Measurements from ENCODE around the gene ITGBL1.

GRCh38 chr13:101728021-101728420 lies 275.5 kb downstream of the ITGBL1 start:
- no peak for TF ChIP-seq POLR2A (IDR thresholded peaks at IDR 0.05)
- TF ChIP-seq, protein P1, sequence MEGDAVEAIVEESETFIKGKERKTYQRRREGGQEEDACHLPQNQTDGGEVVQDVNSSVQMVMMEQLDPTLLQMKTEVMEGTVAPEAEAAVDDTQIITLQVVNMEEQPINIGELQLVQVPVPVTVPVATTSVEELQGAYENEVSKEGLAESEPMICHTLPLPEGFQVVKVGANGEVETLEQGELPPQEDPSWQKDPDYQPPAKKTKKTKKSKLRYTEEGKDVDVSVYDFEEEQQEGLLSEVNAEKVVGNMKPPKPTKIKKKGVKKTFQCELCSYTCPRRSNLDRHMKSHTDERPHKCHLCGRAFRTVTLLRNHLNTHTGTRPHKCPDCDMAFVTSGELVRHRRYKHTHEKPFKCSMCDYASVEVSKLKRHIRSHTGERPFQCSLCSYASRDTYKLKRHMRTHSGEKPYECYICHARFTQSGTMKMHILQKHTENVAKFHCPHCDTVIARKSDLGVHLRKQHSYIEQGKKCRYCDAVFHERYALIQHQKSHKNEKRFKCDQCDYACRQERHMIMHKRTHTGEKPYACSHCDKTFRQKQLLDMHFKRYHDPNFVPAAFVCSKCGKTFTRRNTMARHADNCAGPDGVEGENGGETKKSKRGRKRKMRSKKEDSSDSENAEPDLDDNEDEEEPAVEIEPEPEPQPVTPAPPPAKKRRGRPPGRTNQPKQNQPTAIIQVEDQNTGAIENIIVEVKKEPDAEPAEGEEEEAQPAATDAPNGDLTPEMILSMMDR (IDR thresholded peaks at IDR 0.05): no peak

All from Peyer's patch (tissue), 4 donors.